Loucy (cell line): ENCODE measurements around the gene PACRGL.

ENCODE experiments used
- H2AFZ ChIP-seq: fragments of 200-600 bp; sonication (generic); 2 replicates; pipeline ENCODE4 v1.6.0; 2016; ENCODE audit warnings: antibody characterized with exemption, mild to moderate bottlenecking, low read length, moderate library complexity
- H3F3A ChIP-seq: fragments of 200-600 bp; 2 replicates; pipeline ENCODE4 v1.6.0; 2016; ENCODE audit warnings: antibody characterized with exemption, low read depth, mild to moderate bottlenecking
- H3K27me3 ChIP-seq: fragments of 200-600 bp; sonication (generic); 2 replicates; pipeline ENCODE4 v1.6.1; 2014; ENCODE audit warnings: low read length, mild to moderate bottlenecking; ENCODE audit not compliant: insufficient read depth, poor library complexity, severe bottlenecking
- H3K36me3 ChIP-seq: fragments of 200-600 bp; sonication (generic); 2 replicates; pipeline ENCODE4 v1.6.1; 2016; ENCODE audit warnings: low read length; ENCODE audit not compliant: insufficient read depth
- H3K4me1 ChIP-seq: fragments of 200-600 bp; sonication (generic); 2 replicates; pipeline ENCODE4 v1.5.1; 2014; ENCODE audit warnings: low read length, mild to moderate bottlenecking; ENCODE audit not compliant: insufficient read depth, poor library complexity, severe bottlenecking
- H3K4me2 ChIP-seq: fragments of 200-600 bp; sonication (generic); 2 replicates; pipeline ENCODE4 v1.6.0; 2014; ENCODE audit warnings: antibody characterized with exemption, low read length, low read depth, mild to moderate bottlenecking; ENCODE audit not compliant: poor library complexity, severe bottlenecking
- H3K4me3 ChIP-seq: fragments of 200-600 bp; sonication (generic); 2 replicates; pipeline ENCODE4 v1.5.1; 2014; ENCODE audit warnings: low read length, mild to moderate bottlenecking, mixed read lengths; ENCODE audit not compliant: poor library complexity, severe bottlenecking
- H3K79me2 ChIP-seq: fragments of 200-600 bp; sonication (generic); 2 replicates; pipeline ENCODE4 v1.6.1; 2014; ENCODE audit warnings: low read length; ENCODE audit not compliant: insufficient read depth
- H3K9ac ChIP-seq: fragments of 200-600 bp; sonication (generic); 2 replicates; pipeline ENCODE4 v1.6.0; 2014; ENCODE audit warnings: mild to moderate bottlenecking, low read depth, low read length, moderate library complexity; ENCODE audit not compliant: poor library complexity, severe bottlenecking
- H3K9me2 ChIP-seq: fragments of 200-600 bp; sonication (generic); replicated peaks from 2 replicates; pipeline ENCODE4 v1.6.1; 2016; ENCODE audit warnings: low read depth, low read length, mixed read lengths
- H3K9me3 ChIP-seq: fragments of 200-600 bp; sonication (generic); 2 replicates; pipeline ENCODE4 v1.6.1; 2014; ENCODE audit warnings: mild to moderate bottlenecking, antibody characterized with exemption, low read length, low read depth; ENCODE audit not compliant: insufficient read depth
- H4K20me1 ChIP-seq: fragments of 200-600 bp; sonication (generic); 2 replicates; pipeline ENCODE4 v1.6.0; 2014; ENCODE audit warnings: antibody characterized with exemption, low read length, mild to moderate bottlenecking; ENCODE audit not compliant: insufficient read depth, poor library complexity, severe bottlenecking
- CTCF ChIP-seq: fragments of 200-600 bp; sonication (generic); conservative IDR thresholded peaks from 2 replicates; pipeline ENCODE4 v1.5.1; 2014; ENCODE audit warnings: mild to moderate bottlenecking, antibody characterized with exemption, low read length
- EZH2phosphoT487 ChIP-seq: fragments of 200-600 bp; IDR thresholded peaks from 2 replicates; pipeline ENCODE4 v1.6.1; 2018; ENCODE audit warnings: antibody characterized with exemption, mild to moderate bottlenecking, moderate library complexity, borderline replicate concordance

Gene PACRGL

GRCh38 chr4:20787940-20788665 is 87.8 kb downstream of the PACRGL start:
- Histone ChIP-seq H3K9ac (no peak overlapping the region), H3K4me2 (no peak overlapping the region), H3K4me3 (no peak overlapping the region)

More at GRCh38 chr4:20787940-20788665, 87.8 kb downstream of the PACRGL start:
- Histone ChIP-seq H3K79me2 (no peaks in the 10 kb centered on the region), H3F3A (no peaks in the 10 kb centered on the region), H3K4me1 (no peaks in the 10 kb centered on the region), H3K27me3 (no peaks in the 10 kb centered on the region), H3K9me3 (no peaks in the 10 kb centered on the region), H2AFZ (no peak overlapping the region), H3K36me3 (no peaks in the 10 kb centered on the region), H3K9me2 (no peaks in the 10 kb centered on the region), H4K20me1 (no peaks in the 10 kb centered on the region)
- TF ChIP-seq EZH2phosphoT487 (no peak), CTCF (no peak)
